HepG2 (cell line): ENCODE results near the gene GPATCH11.

ENCODE experiments used
- ATF4 ChIP-seq, 2 experiments: fragments of 450-650 bp in 1 of 2; sonication (generic) in 1 of 2; formaldehyde crosslinking; IDR thresholded peaks; 2 replicates each; pipeline versions ENCODE4 v1.5.0 to v1.8.0; 2020 to 2022; ENCODE audit warnings: mild to moderate bottlenecking in 1 of 2, missing genetic modification reagents in 1 of 2
- CEBPZ ChIP-seq: IDR thresholded peaks from 2 replicates; pipeline ENCODE4 v1.6.1; 2012; ENCODE audit warnings: low read length, improper control_type of control experiment
- CTCF ChIP-seq: sonication (generic); formaldehyde crosslinking; IDR thresholded peaks from 2 replicates; pipeline ENCODE4 v1.5.0; 2020; ENCODE audit warnings: mild to moderate bottlenecking, missing genetic modification reagents, moderate library complexity
- IRF9 ChIP-seq: sonication (generic); formaldehyde crosslinking; IDR thresholded peaks from 2 replicates; pipeline ENCODE4 v1.8.0; 2022; ENCODE audit warnings: missing genetic modification reagents, mild to moderate bottlenecking, borderline replicate concordance
- MAFG ChIP-seq: sonication (generic); formaldehyde crosslinking; IDR thresholded peaks from 2 replicates; pipeline ENCODE4 v1.5.1; 2020; ENCODE audit warnings: mild to moderate bottlenecking, missing genetic modification reagents
- PHF20 ChIP-seq: sonication (generic); formaldehyde crosslinking; IDR thresholded peaks from 2 replicates; pipeline ENCODE4 v1.5.0; 2020; ENCODE audit warnings: mild to moderate bottlenecking, missing genetic modification reagents
- ZBTB43 ChIP-seq: sonication (generic); formaldehyde crosslinking; conservative IDR thresholded peaks from 2 replicates; pipeline ENCODE4 v1.4.0; 2020; ENCODE audit warnings: missing genetic modification reagents
- ZNF12 ChIP-seq: sonication (generic); formaldehyde crosslinking; IDR thresholded peaks from 2 replicates; pipeline ENCODE4 v1.5.0; 2020; ENCODE audit warnings: missing genetic modification reagents
- ZNF124 ChIP-seq: sonication (generic); formaldehyde crosslinking; IDR thresholded peaks from 2 replicates; pipeline ENCODE4 v1.4.0; 2020; ENCODE audit warnings: missing genetic modification reagents
- ZNF784 ChIP-seq: sonication (generic); formaldehyde crosslinking; IDR thresholded peaks from 2 replicates; pipeline ENCODE4 v1.5.1; 2020; ENCODE audit warnings: missing genetic modification reagents, mild to moderate bottlenecking, borderline replicate concordance

GRCh38 chr2:37061776-37062175, 22.5 kb upstream of the GPATCH11 start:
- TF ChIP-seq CTCF (CRISPR knock-in tag), result no peak
- no peak for TF ChIP-seq MAFG
- TF ChIP-seq ZBTB43 (CRISPR knock-in tag), result no peak
- TF ChIP-seq IRF9, result no peak
- no peak for TF ChIP-seq PHF20 (CRISPR knock-in tag)
- TF ChIP-seq ZNF784 (CRISPR knock-in tag), result no peak
- no peak for TF ChIP-seq CEBPZ
- TF ChIP-seq ZNF12 (CRISPR knock-in tag), result no peak
- no peak for TF ChIP-seq ZNF124 (CRISPR knock-in tag)
- TF ChIP-seq ATF4 (CRISPR knock-in tag; IDR thresholded peaks at IDR 0.05), result no peak
